Esophagus (tissue), 2 donors: ENCODE measurements around the gene SLC19A1. TPM values are rescaled to one million over a fixed set of nuclear protein-coding genes. Genes with fewer than 3 reads are reported as not detected.

ENCODE experiments used
- H3K27ac ChIP-seq, 2 donors: one replicate each; pipeline ENCODE4 v1.5.1; 2013; ENCODE audit warnings: low read depth in 2 of 2, mild to moderate bottlenecking in 2 of 2, inconsistent platforms in 1 of 2, low read length in 1 of 2, moderate library complexity in 1 of 2
- H3K27me3 ChIP-seq, 2 donors: one replicate each; pipeline ENCODE4 v1.6.1; 2013; ENCODE audit warnings: low read length in 2 of 2, control low read depth in 1 of 2, mild to moderate bottlenecking in 1 of 2; ENCODE audit not compliant: insufficient read depth in 2 of 2, control insufficient read depth in 1 of 2
- H3K36me3 ChIP-seq, 2 donors: one replicate each; pipeline ENCODE4 v1.6.1; 2013; ENCODE audit warnings: low read length in 1 of 2; ENCODE audit not compliant: control insufficient read depth in 2 of 2, insufficient read depth in 2 of 2
- H3K4me1 ChIP-seq, 2 donors: one replicate each; pipeline ENCODE4 v1.6.1; 2013; ENCODE audit warnings: low read length in 1 of 2; ENCODE audit not compliant: control insufficient read depth in 2 of 2, insufficient read depth in 2 of 2
- H3K4me3 ChIP-seq, 2 donors: one replicate each; pipeline ENCODE4 v1.5.1; 2013; ENCODE audit warnings: low read length in 2 of 2, mild to moderate bottlenecking in 2 of 2, low read depth in 1 of 2, moderate library complexity in 1 of 2
- H3K9me3 ChIP-seq, 2 donors: one replicate each; pipeline ENCODE4 v1.6.1; 2013; ENCODE audit warnings: mild to moderate bottlenecking in 2 of 2, low read depth in 1 of 2, low read length in 1 of 2, moderate library complexity in 1 of 2; ENCODE audit not compliant: control insufficient read depth in 2 of 2, insufficient read depth in 1 of 2
- WGBS, 2 donors: extraction: QIAGEN DNeasy Blood & Tissue Kit; methylation state at CpG; one replicate each; pipeline ENCODE4 v1.1.7; 2013; 5-methylcytosine and 5-hydroxymethylcytosine counted together
- polyA plus RNA-seq, 2 donors: library from polyadenylated mRNA; stranded (reverse); fragments of 200-250 nt; gene quantifications; one replicate each; pipeline ENCODE4 v1.2.3, GENCODE V29; 2013
- donor health status: healthy with polysubstance abuse.
- donor health status: Bipolar disorder and iron deficiency.

SLC19A1 gene
- polyA plus RNA-seq, 2 donors, result 3.1 to 3.5 TPM

- Histone ChIP-seq H3K27ac (no peak overlapping the region), H3K9me3 (no peaks in the 10 kb centered on the region), H3K27me3 (no peaks in the 10 kb centered on the region), H3K36me3 (peaks cover 0 to 2% of the 10 kb centered on the region in 2 donors), H3K4me3 (no peak overlapping the region), H3K4me1 (peaks cover 2 to 6% of the 10 kb centered on the region in 2 donors)
- 86 to 89% methylated on average over 7 of the region's 7 CpGs for WGBS, 2 donors
These were observed 78.4 kb downstream of the SLC19A1 start for GRCh38 chr21:45463871-45464270.

- Histone ChIP-seq H3K4me3 (no peak overlapping the region), H3K9me3 (no peaks in the 10 kb centered on the region), H3K27me3 (no peaks in the 10 kb centered on the region), H3K27ac (no peak overlapping the region), H3K4me1 (peaks cover 0 to 7% of the 10 kb centered on the region in 2 donors), H3K36me3 (peaks cover 0 to 2% of the 10 kb centered on the region in 2 donors)
These were observed 80.4 kb downstream of the SLC19A1 start for GRCh38 chr21:45461806-45462341.

DNA sequence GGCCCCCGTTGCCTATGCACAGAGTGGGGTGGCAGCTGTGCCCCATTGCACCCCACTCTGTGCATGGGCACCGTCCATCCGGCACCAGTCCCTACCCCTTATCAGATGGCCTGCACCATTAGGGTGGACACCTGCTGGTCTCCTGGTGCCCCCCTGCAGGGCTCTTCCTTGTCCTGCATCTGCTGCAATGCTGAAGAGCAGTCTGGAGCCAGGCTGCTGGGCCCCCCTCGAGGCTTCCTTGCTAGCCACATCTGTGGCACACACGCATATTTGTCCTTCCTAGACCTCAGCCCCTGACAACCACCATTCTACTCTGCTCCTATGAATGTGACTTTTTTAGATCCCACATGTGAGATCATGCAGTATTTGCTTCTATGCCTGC is 80.9 kb downstream of the SLC19A1 start:
- 93% methylated on average over 5 of the region's 5 CpGs for WGBS, 2 donors
- H3K27ac ChIP-seq, result no peak overlapping the region
- H3K9me3 ChIP-seq, result no peaks in the 10 kb centered on the region

GRCh38 chr21:45460611-45461368 is 81.5 kb downstream of the SLC19A1 start:
- Histone ChIP-seq H3K9me3 (no peaks in the 10 kb centered on the region), H3K36me3 (peaks cover 0 to 2% of the 10 kb centered on the region in 2 donors), H3K27ac (no peak overlapping the region), H3K4me1 (peaks cover 2 to 14% of the 10 kb centered on the region in 2 donors), H3K27me3 (no peaks in the 10 kb centered on the region), H3K4me3 (no peak overlapping the region)
- WGBS, 2 donors, result 77 to 81% methylated on average over 9 of the region's 9 CpGs

More for the DNA sequence above, 80.9 kb downstream of the SLC19A1 start:
- peaks cover 0 to 2% of the 10 kb centered on the region in 2 donors for H3K36me3 ChIP-seq
- no peaks in the 10 kb centered on the region for H3K27me3 ChIP-seq
- no peak overlapping the region for H3K4me3 ChIP-seq
- peaks cover 0 to 9% of the 10 kb centered on the region in 2 donors for H3K4me1 ChIP-seq

DNA sequence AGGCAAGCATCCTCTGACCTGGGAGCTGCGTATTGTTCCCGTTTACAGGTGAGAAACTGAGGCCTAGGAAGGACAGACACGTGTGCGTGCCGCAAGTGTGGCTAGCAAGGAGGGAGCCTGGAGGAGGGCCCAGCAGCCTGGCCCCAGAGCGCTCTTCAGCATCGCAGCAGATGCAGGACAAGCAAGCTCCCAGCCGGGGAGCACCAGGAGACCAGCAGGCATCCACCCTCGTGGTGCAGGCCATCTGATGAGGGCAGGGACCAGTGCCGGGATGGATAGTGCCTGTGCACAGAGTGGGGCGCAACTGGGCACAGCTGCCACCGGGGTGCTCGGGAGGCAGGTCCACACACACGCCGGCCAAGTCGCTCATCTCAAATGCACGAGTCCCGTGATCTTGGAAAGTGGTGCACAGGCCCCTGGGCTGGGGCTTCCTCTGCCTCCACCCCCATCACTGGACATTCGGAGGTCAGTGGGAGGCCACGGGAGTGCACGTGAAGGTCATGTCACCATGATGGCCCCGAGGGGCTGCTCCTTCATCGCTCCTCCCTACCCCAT is 82.2 kb downstream of the SLC19A1 start:
- H3K4me3 ChIP-seq, result no peak overlapping the region
- no peaks in the 10 kb centered on the region for H3K27me3 ChIP-seq
- H3K9me3 ChIP-seq, result no peaks in the 10 kb centered on the region
- H3K4me1 ChIP-seq, result peaks cover 5 to 22% of the 10 kb centered on the region in 2 donors
- no peak overlapping the region for H3K27ac ChIP-seq
- 91 to 94% methylated on average over 23 of the region's 23 CpGs for WGBS, 2 donors
- peaks cover 0 to 2% of the 10 kb centered on the region in 2 donors for H3K36me3 ChIP-seq

DNA sequence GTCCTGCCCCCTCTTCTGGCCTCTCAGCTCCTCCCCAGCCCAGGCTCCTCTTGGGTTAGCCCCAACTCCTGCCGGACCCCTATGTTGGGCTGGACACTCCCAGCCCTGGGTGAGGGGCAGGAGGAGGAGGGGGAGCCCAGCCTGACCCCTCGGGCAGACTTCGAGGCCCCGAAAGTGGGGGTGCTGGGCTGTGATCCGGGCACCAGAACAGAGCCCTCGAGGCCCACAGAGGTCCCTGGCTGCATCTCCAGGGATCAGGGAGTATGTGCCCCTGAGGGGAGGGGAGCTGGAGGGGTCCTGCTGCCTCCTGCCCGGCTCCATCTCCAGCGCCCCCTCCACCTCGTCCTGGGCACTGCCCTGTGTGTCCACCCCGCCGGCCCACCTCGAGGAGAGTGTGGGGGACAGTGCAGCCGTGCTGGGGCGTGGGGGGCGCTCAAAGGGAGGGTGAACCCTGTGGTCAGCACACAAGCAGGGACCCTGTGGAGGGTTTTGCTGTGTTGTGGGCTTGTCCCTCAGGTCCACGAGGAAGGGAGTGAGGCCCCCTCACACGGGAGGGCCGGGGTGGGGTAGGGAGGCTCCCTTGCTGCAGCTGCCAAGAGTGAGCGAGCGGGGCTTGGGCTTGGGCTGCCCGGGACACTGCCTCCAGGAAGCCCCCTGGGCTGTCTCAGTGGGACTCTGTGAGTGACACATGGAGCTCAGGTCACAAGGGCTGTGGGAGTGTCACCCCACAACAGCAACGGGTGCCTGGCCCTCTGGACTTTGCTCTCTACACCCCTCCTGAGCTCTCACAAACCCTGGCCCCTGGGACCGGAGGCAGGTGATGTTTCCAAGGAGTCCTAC is 82.8 kb downstream of the SLC19A1 start:
- Histone ChIP-seq H3K27ac (no peak overlapping the region), H3K36me3 (peaks cover 0 to 2% of the 10 kb centered on the region in 2 donors), H3K9me3 (no peaks in the 10 kb centered on the region), H3K4me3 (no peak overlapping the region), H3K4me1 (peaks cover 5 to 28% of the 10 kb centered on the region in 2 donors), H3K27me3 (no peaks in the 10 kb centered on the region)
- WGBS, 2 donors, result 88 to 89% methylated on average over 21 to 23 of the region's 23 CpGs

DNA sequence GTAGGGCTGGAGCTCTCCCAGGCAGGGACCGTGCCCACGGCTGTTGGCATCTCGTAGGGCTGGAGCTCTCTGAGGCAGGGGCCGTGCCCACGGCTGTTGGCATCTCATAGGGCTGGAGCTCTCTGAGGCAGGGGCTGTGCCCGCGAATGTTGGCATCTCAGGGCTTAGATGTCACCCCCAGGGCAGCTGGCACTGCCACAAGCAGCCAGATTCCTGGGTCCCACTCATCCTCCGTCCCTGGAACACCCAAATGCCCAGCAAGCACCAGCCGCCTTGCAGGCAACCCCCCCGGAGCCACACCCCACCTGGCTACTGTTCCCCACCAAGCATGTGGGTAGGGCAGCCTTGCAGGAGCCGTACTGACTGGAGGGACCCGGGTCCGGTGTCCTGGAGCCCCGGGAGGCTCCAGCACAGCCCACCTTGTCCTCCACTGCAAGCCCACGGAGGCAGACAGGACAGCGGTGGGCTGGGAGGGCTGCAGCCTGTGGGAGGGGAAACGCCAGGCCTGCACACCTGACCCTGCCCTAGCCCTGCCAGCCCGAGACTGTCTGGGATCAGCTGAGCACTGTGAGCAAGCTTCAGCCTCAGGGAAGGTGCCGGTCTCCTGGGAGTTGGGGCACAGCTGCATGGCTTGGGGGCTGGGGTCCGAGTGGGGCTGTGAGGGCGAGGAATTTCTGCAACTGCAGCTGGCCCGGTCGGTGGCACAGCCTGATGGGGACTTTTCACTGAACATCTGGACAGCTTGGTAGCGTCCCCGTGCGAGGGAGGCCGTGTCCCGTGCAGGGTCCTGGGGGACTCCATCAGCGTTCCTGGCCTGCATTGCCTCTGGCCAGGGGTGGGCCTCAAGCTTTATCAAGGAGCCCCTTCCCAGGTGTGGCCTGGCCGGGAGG is 83.7 kb downstream of the SLC19A1 start:
- H3K4me3 ChIP-seq, result no peak overlapping the region
- H3K27me3 ChIP-seq, result no peaks in the 10 kb centered on the region
- no peak overlapping the region for H3K27ac ChIP-seq
- 66 to 70% methylated on average over 30 of the region's 30 CpGs for WGBS, 2 donors
- peaks cover 10 to 36% of the 10 kb centered on the region in 2 donors for H3K4me1 ChIP-seq
- peaks cover 0 to 2% of the 10 kb centered on the region in 2 donors for H3K36me3 ChIP-seq
- H3K9me3 ChIP-seq, result no peaks in the 10 kb centered on the region

DNA sequence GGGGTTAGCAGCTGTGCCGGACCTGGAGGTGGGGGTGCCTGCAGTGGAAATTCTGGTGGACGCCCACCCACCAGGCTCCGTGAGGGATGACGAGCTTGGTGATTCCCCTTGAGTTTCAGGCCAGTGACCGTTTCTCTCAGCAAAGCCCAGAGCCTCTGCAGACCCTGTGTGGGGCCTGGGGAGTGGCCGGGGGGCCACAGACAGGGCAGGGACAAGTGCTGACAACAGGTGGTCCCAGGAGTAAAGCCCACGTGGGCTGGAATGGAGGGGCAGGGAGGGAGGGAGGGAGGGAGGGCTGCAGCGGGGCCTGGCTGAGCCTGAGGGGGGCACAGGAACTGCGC is 84.4 kb downstream of the SLC19A1 start:
- H3K4me1 ChIP-seq, result peaks cover 10 to 42% of the 10 kb centered on the region in 2 donors
- no peak overlapping the region for H3K4me3 ChIP-seq
- H3K36me3 ChIP-seq, result peaks cover 0 to 2% of the 10 kb centered on the region in 2 donors
- H3K27ac ChIP-seq, result no peak overlapping the region
- 48 to 71% methylated on average over 8 to 9 of the region's 9 CpGs for WGBS, 2 donors
- H3K27me3 ChIP-seq, result no peaks in the 10 kb centered on the region
- H3K9me3 ChIP-seq, result no peaks in the 10 kb centered on the region
